ENCODE results near the gene SURF4.

Gene SURF4

DNA sequence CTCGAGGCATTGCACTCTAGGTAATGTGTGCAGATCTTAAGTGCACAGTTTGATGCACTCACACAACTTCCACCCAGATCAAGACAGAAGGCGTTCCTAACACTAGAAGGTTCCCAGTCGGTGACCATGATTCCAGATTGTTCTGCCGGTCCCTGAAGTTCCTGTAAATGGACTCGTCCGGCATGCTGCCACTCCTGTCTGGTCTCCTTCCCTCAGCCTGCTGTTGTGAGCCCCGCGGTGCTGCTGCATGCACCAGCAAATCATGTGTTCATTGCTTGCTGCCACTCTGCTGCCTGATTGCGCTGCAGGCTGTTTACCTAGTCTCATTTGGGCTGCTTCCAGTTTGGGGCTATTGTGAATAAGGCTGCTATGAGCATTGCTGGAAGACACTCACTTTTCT is 11.8 kb upstream of the SURF4 start:
- no peak for DNase-seq (ENCODE audit: low read depth)
- TF ChIP-seq, protein P1, sequence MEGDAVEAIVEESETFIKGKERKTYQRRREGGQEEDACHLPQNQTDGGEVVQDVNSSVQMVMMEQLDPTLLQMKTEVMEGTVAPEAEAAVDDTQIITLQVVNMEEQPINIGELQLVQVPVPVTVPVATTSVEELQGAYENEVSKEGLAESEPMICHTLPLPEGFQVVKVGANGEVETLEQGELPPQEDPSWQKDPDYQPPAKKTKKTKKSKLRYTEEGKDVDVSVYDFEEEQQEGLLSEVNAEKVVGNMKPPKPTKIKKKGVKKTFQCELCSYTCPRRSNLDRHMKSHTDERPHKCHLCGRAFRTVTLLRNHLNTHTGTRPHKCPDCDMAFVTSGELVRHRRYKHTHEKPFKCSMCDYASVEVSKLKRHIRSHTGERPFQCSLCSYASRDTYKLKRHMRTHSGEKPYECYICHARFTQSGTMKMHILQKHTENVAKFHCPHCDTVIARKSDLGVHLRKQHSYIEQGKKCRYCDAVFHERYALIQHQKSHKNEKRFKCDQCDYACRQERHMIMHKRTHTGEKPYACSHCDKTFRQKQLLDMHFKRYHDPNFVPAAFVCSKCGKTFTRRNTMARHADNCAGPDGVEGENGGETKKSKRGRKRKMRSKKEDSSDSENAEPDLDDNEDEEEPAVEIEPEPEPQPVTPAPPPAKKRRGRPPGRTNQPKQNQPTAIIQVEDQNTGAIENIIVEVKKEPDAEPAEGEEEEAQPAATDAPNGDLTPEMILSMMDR (conservative IDR thresholded peaks at IDR 0.05; ENCODE audit: low read depth, low read length), result no peak

DNA sequence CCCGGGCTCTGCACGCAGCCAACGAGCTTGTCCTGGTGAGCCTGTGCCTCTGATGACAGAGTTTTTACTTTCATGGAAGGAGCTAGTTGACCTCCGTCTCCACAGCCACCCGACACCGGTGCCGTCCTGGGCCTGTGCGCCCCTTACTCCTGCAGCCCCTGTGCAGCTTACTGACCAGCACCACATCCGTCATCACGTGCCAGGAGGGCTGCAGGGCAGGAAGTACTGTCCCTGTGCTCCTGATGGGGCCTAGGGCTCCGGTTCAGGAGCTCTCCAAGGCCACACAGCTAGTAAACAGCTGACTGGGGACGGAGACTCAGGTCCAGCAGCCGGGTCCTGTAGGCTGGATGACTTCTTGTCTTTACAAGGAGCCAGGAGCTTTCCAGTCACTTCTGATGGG is 10.5 kb upstream of the SURF4 start:
- TF ChIP-seq, protein P1 (conservative IDR thresholded peaks at IDR 0.05; ENCODE audit: low read depth, low read length), result no peak
- no peak overlapping the region for H3K4me3 ChIP-seq (ENCODE audit: low read length)
- no peak for DNase-seq (ENCODE audit: low read depth)

More for the DNA sequence above, 11.8 kb upstream of the SURF4 start:
- H3K4me3 ChIP-seq (ENCODE audit: low read length), result no peak overlapping the region

DNA sequence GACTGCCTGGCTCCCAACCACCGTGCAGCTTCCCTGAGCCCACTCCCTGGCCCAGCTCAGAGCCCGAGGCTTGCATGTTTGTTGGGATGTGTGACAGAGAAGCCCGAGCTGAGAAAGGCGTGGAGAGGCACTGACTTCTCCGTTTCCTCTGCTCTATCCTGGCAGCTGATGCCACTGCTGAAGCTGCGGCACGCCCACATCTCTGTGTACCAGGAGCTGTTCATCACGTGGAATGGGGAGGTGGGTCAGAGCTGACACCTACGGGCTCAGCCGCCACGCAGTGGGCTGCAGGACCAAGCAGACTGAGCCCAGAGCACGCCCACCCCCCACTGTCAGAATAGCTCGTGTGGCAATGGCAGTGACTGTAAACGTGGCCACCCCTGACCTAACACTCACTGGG is 9.6 kb upstream of the SURF4 start:
- no peak overlapping the region for H3K4me3 ChIP-seq (ENCODE audit: low read length)
- no peak for DNase-seq (ENCODE audit: low read depth)
- TF ChIP-seq, protein P1 (conservative IDR thresholded peaks at IDR 0.05; ENCODE audit: low read depth, low read length), result no peak

DNA sequence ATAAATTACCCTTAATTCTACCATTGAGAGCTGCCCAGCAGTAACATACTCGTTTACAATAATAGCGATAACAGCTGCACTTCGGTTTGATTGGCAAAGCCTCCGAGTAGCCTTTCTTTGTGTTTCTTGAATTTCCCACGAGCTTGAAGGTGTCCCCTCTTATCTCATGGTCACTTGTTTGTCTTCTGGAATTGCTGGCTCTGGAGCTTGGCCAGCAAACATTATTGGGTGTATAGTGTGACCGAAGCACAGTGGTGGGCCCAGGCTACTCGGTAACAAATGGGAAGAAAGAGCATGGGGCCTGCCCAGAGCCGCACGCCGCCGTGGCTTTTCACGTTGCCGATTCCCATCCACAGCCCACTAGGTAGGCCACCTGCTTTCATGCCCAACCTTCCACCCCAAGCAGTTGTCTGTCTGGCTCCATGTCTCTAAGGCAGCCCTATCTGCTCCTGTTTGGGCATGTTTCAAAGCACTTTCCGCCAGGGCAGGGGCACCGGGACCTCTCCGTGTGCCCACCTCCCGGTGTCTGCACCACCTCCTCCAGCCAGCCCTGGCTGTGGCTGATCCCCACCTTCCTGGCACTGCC is 9.0 kb upstream of the SURF4 start:
- TF ChIP-seq, protein P1 (conservative IDR thresholded peaks at IDR 0.05; ENCODE audit: low read depth, low read length), result no peak
- H3K4me3 ChIP-seq (ENCODE audit: low read length), result no peak overlapping the region
- DNase-seq (ENCODE audit: low read depth), result no peak

DNA sequence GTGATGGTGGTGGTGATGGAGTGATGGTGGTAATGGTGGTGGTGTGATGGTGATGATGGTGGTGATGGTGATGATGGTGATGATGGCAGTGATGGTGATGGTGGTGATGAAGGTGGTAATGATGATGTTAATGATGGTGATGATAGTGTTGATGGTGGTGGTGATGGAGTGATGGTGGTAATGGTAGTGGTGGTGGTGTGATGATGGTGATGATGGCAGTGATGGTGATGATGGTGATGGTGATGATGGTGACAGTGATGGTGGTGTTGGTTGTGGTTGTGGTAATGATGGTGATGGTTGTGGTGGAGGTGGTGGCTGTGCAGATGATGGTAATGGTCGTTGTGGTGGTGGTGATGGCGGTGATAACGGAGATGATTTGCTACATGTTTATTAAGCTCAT is 7.6 kb upstream of the SURF4 start:
- TF ChIP-seq, protein P1 (conservative IDR thresholded peaks at IDR 0.05; ENCODE audit: low read depth, low read length), result no peak
- no peak overlapping the region for H3K4me3 ChIP-seq (ENCODE audit: low read length)
- DNase-seq (ENCODE audit: low read depth), result no peak

DNA sequence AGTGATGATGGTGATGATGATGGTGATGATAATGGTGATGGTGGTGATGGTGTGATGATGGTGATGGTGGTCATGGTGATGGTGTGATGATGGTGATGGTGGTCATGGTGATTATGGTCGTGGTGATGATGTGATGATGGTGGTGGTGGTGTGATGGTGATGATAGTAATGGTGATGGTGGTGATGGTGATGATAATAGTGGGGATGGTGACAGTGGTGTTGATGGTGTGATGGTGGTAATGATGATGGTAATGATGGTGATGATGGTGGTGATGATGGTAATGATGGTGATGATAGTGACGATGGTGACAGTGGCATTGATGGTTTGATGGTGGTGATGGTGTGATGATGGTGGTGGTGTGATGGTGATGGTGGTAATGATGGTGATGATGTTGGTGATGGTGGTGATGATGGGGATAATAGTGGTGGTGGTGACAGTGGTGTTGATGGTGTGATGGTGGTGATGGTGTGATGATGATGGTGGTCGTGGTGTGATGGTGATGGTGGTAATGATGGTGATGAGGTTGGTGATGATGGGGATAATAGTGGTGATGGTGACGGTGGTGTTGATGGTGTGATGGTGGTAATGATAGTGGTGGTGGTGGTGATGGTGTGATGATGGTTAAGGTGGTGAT is 6.8 kb upstream of the SURF4 start:
- TF ChIP-seq, protein P1 (conservative IDR thresholded peaks at IDR 0.05; ENCODE audit: low read depth, low read length), result no peak

DNA sequence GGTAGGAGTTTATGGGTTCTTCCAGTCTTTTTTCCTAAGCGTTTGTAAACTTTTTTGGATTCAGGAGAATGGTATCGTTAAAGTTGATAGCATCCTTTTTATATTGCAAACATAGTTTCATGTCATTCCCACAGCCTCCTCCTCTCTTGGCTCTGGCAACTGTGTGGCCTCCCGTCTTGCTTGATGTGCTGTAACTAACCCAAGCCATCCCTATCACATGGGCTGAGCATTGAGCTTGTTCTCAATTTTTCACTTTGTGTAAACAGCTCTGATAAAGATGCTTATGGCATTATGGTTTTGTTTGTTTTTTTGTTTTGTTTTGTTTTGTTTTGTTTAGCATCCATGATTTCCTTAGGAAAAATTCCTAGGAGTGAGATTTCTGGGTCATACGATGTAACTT is 4.9 kb upstream of the SURF4 start:
- no peak for DNase-seq (ENCODE audit: low read depth)
- TF ChIP-seq, protein P1 (conservative IDR thresholded peaks at IDR 0.05; ENCODE audit: low read depth, low read length), result no peak
- no peak overlapping the region for H3K4me3 ChIP-seq (ENCODE audit: low read length)

More for the DNA sequence above, 6.8 kb upstream of the SURF4 start:
- H3K4me3 ChIP-seq (ENCODE audit: low read length), result no peak overlapping the region
- DNase-seq (ENCODE audit: low read depth), result no peak
